ENCODE data around the gene DNAH11.
"Not testable (repeated sequence)": the region's sequence is repeated elsewhere in the genome, so short reads cannot be mapped to it uniquely, and the experiment has no call there.

DNAH11 gene

DNA sequence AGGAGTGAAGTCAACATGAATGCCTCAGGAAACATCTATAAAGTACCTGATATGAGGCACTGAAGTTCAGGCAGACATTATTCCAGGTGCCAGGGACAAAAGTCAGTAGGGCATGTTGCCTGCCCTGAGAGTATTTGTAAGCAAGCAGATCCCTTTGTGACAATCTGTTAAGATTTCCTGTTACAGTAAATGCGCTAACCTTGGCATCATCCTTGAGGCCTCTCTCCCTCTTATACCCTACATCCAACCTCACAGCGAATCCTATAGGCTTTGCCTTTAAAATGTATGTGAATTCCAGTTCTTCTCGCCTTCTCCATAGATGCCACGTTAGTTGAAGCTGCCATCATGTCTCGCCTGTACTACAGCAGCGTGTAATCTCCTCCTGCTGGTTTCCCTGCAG, 165.3 kb downstream of the DNAH11 start:
- no peak for DNase-seq (ENCODE audit: low read depth)

GRCh38 chr7:21717323-21717722, 174.5 kb downstream of the DNAH11 start:
- DNase-seq (ENCODE audit: low read depth), result no peak

- no peak for DNase-seq (ENCODE audit: low read depth)
Observed at GRCh38 chr7:21718391-21718790, 175.6 kb downstream of the DNAH11 start.

- DNase-seq (ENCODE audit: low read depth), result no peak
Observed at GRCh38 chr7:21719846-21720245, 177.0 kb downstream of the DNAH11 start.

DNA sequence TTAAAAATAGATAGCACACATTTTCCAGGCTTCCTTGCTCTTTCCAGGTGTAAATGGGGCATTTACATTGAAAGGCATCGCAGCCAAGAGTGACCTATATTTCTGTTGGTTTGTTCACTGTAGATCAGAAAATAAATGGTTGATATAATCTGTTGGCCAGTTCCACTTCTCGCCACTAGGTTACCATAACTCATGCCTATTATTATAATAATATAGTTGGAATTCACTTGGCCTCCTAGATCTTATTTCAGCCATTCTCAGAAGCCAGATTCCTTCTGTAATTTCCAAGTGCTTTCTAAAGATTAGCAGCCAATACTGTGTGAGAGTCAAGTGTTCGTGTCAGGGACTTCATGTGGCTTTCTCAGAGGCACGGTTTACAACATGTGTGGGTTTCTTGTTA, 179.5 kb downstream of the DNAH11 start:
- no peak for DNase-seq (ENCODE audit: low read depth)

GRCh38 chr7:21724562-21724961, 181.7 kb downstream of the DNAH11 start:
- DNase-seq (ENCODE audit: low read depth), result no peak

DNA sequence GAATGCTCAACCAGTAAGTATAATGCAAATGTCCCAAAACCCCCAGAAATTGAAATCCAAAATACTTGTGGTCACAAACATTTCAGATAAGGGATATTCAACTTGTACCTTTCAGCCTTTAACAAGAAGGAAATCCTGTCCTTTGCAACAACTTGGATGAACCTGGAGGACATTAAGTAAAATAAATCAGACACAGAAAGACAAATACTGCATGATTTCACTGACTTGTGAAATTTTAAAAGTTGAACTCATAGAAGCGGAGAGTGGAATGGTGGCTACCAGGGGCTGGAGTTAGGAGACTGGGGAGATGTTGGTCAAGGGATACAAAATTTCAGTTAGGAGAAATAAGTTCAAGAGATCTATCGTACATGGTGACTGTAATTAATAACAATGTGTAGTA, 187.6 kb downstream of the DNAH11 start:
- DNase-seq (ENCODE audit: low read depth), result no peak

GRCh38 chr7:21731977-21732376, 189.1 kb downstream of the DNAH11 start:
- no peak for DNase-seq (ENCODE audit: low read depth)

GRCh38 chr7:21732956-21733355, 190.1 kb downstream of the DNAH11 start:
- DNase-seq (ENCODE audit: low read depth), result not testable (repeated sequence)

DNA sequence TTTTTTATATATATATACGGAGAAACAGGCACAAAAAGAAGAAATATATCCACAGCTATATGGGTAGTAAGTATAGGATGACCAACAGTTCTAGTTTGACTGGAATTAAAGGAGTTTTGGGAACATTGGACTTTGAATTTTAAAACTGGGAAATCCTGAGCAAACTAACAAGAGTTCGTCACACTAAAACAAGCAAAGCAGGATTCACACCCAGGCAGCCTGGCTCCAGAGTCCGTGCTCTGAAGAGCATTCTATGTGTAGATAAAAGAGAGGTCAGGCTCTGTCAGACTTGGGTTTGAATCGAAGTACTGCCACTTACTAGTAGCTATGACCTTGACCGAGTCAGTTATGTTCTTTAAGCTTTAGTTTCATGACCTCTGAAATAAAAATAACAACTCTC, 191.0 kb downstream of the DNAH11 start:
- DNase-seq (ENCODE audit: low read depth), result no peak

GRCh38 chr7:21743493-21743892, 200.7 kb downstream of the DNAH11 start:
- no peak for DNase-seq (ENCODE audit: low read depth)

GRCh38 chr7:21746949-21747348, 204.1 kb downstream of the DNAH11 start:
- DNase-seq (ENCODE audit: low read depth), result no peak

DNA sequence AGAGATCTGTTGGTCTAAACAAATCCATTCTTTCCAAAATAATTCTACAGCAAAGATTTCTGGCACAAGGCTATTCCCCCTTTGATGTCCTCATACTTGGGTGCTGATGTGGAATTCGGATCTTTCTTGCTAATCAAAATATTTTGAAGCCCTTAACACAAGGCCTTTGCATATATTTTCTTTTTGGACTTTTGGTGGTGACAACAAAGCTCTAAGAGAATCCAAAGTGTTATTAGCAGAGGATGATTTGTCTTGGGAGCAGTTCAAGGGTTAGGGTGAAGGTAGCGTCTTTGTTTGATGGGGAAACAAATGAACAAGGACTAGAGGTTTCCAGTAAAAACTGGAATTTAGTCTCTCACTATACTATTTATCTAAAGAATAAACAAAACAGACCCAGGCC, 205.0 kb downstream of the DNAH11 start:
- no peak for DNase-seq (ENCODE audit: low read depth)

GRCh38 chr7:21749378-21749777, 206.5 kb downstream of the DNAH11 start:
- DNase-seq (ENCODE audit: low read depth), result no peak

DNA sequence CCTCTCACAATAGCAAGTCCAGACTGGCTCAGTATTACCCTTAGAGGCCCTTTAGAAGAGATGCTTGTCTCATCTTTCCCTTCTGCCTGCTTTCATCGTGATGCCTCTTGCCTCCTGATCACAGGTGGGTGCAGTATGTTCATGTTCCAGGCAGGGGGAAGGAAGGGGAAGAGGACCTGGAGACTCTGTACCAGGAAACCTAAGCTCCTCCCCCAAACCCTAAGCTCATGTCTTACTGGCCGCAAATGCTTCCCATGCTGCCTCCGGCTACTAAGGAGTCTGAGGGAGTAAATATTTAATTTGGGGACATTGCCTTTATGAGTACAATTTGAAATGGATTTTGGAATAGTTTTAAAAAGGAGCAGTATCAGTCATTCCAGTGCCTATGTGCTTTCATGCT, 210.2 kb downstream of the DNAH11 start:
- DNase-seq (ENCODE audit: low read depth), result no peak

- no peak for DNase-seq (ENCODE audit: low read depth)
Observed at GRCh38 chr7:21754963-21755362, 212.1 kb downstream of the DNAH11 start.

- no peak for DNase-seq (ENCODE audit: low read depth)
Observed at GRCh38 chr7:21757537-21758282, 214.9 kb downstream of the DNAH11 start.

DNA sequence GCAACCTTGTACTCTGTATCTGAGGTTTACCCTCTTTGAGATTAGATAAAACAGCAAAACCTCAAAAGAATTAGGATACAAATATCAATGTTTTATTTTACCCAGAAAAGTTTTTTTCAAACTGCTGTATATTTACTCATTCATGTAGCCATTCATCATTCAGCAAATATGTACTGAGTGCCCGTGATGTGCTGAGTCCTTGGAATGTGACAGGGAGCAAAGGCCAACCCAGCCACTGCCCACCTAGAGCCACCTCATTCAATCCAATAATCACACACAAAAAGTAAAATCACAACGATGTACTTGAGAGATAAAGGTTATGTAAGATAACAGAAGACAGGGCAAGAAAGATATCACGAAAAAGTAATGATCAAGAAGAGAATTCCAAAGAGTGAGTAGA, 215.4 kb downstream of the DNAH11 start:
- DNase-seq (ENCODE audit: low read depth), result no peak

GRCh38 chr7:21762469-21762868, 219.6 kb downstream of the DNAH11 start:
- no peak for DNase-seq (ENCODE audit: low read depth)

DNA sequence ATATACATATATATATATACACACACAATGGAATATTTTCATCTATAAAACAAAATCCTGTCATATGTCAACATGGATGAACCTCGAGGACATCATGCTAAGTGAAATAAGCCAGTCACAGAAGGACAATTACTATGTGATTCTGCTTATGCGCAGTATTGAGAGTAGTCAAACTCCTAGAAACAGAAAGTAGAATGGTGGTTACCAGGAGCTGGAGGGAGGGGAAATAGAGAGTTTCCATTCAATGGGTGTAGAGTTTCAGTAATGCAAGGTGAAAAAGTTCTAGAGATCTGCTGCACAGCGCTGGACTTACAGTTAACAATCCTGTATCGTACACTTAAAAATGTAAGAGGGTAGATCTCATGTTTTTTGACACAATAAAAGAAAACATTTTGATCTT, 221.0 kb downstream of the DNAH11 start:
- DNase-seq (ENCODE audit: low read depth), result no peak

DNA sequence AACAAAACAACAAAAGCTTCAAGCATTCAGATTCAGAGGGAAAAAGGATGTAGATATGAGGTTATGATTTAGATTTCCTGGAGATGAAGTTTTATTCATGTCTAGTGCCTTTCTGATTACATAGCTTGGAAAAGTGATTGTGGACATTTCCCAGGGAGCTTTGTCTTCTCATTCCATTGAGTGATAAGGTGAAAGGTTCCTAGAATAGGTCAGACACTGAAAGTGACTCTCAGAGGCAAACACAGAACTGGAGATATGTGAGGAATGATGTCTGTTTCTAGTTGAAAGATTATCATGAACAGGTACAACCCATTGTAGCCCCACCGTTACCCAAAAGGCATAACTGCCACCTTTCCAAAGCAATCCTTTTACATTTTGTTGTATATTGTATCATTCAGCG, 223.4 kb downstream of the DNAH11 start:
- DNase-seq (ENCODE audit: low read depth), result no peak

DNA sequence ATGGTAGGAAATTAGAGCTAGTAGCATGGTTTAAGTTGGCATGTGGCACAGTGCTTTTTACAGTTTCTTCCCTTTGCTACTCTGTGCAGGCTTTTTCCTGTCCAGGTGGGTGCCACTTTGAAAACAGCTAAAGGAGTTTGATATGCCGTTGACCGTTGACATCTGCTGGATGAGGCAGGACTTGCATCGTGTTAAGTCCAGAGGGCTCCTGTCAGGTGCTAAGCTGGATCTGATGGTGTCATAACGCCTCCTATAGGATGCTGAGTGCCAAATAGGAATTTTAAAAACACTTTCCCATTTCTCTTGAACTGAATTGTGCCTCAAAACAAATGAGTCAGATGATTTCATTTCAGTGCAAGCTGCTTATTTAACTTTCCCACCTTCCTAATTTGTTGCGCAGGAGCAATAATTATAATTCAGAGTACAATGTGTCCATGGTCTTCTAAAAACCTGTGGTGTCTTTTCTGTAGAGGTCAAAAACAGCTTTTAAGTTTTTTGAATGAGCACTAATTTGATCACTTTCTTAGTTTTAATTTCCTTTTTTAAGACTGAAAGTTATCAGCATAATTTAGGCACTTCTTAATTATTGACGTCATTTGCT, 224.6 kb downstream of the DNAH11 start:
- peak; percentile 2 for DNase-seq (ENCODE audit: low read depth)

- no peak for DNase-seq (ENCODE audit: low read depth)
Observed at GRCh38 chr7:21768279-21768678, 225.4 kb downstream of the DNAH11 start.

DNA sequence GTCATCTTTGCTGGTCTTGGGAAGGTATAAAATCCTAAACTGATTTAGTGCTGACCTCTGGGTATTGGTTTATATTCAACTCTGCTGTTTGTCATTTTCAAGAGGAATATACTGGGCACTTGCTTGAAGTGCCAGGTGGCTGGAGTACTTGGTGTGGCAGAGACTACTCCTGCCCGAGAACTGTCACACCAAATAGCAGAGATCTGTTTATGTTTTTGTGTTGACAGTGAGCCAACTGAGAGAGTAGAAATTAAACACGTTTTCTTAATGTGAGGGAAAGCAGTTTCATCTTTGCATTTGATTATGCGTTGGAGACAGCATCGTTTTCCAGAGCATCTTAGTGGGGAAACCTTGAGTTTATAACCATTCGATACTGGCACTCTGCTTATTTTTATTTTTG, 228.4 kb downstream of the DNAH11 start:
- no peak for DNase-seq (ENCODE audit: low read depth)
